Naive thymus-derived CD4-positive, alpha-beta T cell (primary cell): ENCODE measurements around the gene SHISA3. TPM values are rescaled to one million over a fixed set of nuclear protein-coding genes. Genes with fewer than 3 reads are reported as not detected.

Experiments used
- ATAC-seq: fragments of 150-1000 bp; cut with Tn5 transposase; 2 replicates; pipeline ENCODE4 v1.10.0; 2021; ENCODE audit warnings: mild to moderate bottlenecking, moderate library complexity
- CTCF ChIA-PET: fragments of 350-600 bp; sonication (Branson Sonifier 250); formaldehyde crosslinking; loops from one replicate; lab custom pipeline; 2021; ENCODE audit warnings: antibody characterized with exemption; lab: Charles Lee
- POLR2A ChIA-PET: fragments of 350-600 bp; sonication (Branson Sonifier 250); formaldehyde crosslinking; loops from one replicate; lab custom pipeline; 2021; ENCODE audit warnings: antibody characterized with exemption, inconsistent platforms; lab: Charles Lee
- DNase-seq, 9 donors: peaks; one replicate each; pipeline versions ENCODE4 v3.0.0 to v3.0.0-alpha.2; 2020 to 2022; ENCODE audit warnings: mixed read lengths in 1 of 9
- H3K27ac ChIP-seq: one replicate; pipeline ENCODE4 v1.7.0; 2013; ENCODE audit warnings: mild to moderate bottlenecking, low read depth, low read length, moderate library complexity
- H3K27me3 ChIP-seq, 2 donors: one replicate each; pipeline ENCODE4 v1.7.0; 2013; ENCODE audit warnings: low read length in 2 of 2, mild to moderate bottlenecking in 2 of 2, moderate library complexity in 2 of 2; ENCODE audit not compliant: control insufficient read depth in 2 of 2, insufficient read depth in 2 of 2
- H3K36me3 ChIP-seq, 3 experiments: 1 replicate in 2 of 3; 2 replicates in 1 of 3; pipeline ENCODE4 v1.7.0; 2013; ENCODE audit warnings: low read length in 3 of 3, mild to moderate bottlenecking in 3 of 3, moderate library complexity in 1 of 3; ENCODE audit not compliant: insufficient read depth in 3 of 3, control insufficient read depth in 2 of 3
- H3K4me1 ChIP-seq, 2 donors: one replicate each; pipeline ENCODE4 v1.7.0; 2013; ENCODE audit warnings: low read length in 2 of 2, mild to moderate bottlenecking in 2 of 2, moderate library complexity in 1 of 2; ENCODE audit not compliant: control insufficient read depth in 2 of 2, insufficient read depth in 2 of 2
- H3K4me3 ChIP-seq: 2 replicates; pipeline ENCODE4 v1.7.0; 2013; ENCODE audit warnings: mild to moderate bottlenecking, low read length
- H3K9me3 ChIP-seq, 3 experiments: 1 replicate in 2 of 3; 2 replicates in 1 of 3; pipeline ENCODE4 v1.7.0; 2013; ENCODE audit warnings: low read length in 3 of 3; ENCODE audit not compliant: control insufficient read depth in 2 of 3
- H3K27ac Mint-ChIP-seq, 9 donors: one replicate each; pipeline ENCODE4 v1.8.0; 2020 to 2022; ENCODE audit warnings: mixed read lengths in 9 of 9, mild to moderate bottlenecking in 8 of 9, moderate library complexity in 5 of 9, inconsistent platforms in 2 of 9
- H3K27me3 Mint-ChIP-seq, 5 donors: one replicate each; pipeline ENCODE4 v1.8.0; 2021 to 2022; ENCODE audit warnings: mixed read lengths in 5 of 5, mild to moderate bottlenecking in 1 of 5
- H3K36me3 Mint-ChIP-seq, 5 donors: one replicate each; pipeline ENCODE4 v1.8.0; 2020 to 2022; ENCODE audit warnings: mixed read lengths in 5 of 5, mild to moderate bottlenecking in 3 of 5, inconsistent platforms in 1 of 5
- H3K4me1 Mint-ChIP-seq, 7 donors: one replicate each; pipeline ENCODE4 v1.8.0; 2020 to 2022; ENCODE audit warnings: mixed read lengths in 7 of 7, mild to moderate bottlenecking in 3 of 7, inconsistent platforms in 1 of 7
- H3K4me3 Mint-ChIP-seq, 10 donors: one replicate each; pipeline ENCODE4 v1.8.0; 2020 to 2022; ENCODE audit warnings: mild to moderate bottlenecking in 10 of 10, mixed read lengths in 10 of 10, moderate library complexity in 6 of 10, inconsistent platforms in 2 of 10
- H3K9me3 Mint-ChIP-seq, 11 donors: one replicate each; pipeline ENCODE4 v1.8.0; 2020 to 2022; ENCODE audit warnings: mixed read lengths in 11 of 11, mild to moderate bottlenecking in 4 of 11, inconsistent platforms in 1 of 11, moderate library complexity in 1 of 11
- intact Hi-C, 2 donors: fragments of 100-400 bp; cut with micrococcal nuclease; formaldehyde crosslinking; loops; one replicate each; pipeline ENCODE4 v1.15.1; 2023
- polyA plus RNA-seq, 2 donors: library from polyadenylated mRNA; unstranded; fragments of 300-500 nt; fragmentation: Illumina TruSeq; gene quantifications; one replicate each; pipeline ENCODE4 v1.2.3, GENCODE V29; 2021
- total RNA-seq, 6 experiments: library from RNA in 5 of 6; stranded (reverse) in 5 of 6; gene quantifications; 1 replicate in 5 of 6; 2 replicates in 1 of 6; pipeline ENCODE4 v1.2.3 and lab custom pipeline; 2021 to 2026

Gene SHISA3
- total and polyA plus RNA-seq, 7 experiments from 2014 or later = 0.36 TPM; not detected in 6

DNA sequence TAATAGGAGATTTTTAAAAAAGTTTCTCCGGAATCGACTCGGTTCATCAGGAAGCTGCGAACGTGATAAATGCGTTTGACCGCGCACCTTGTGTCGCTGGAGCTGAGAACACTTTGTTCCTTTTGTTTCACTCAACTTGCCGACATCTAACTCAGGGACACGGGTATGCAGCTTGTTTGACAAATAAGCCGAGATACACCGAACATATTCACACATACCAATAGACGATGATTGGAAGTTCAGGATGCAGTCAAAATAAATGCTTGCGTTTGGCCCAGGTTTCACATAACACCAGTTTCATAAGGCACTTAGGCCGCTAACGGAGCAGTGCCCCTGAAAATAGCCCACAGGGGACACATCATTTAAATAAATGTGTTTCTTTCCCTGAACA, 932 bp upstream of the SHISA3 start:
- Mint-ChIP-seq H3K27ac (no peak overlapping the region), H3K36me3 (peaks cover 0 to 1% (median 0%) of the 10 kb centered on the region in 5 donors), H3K4me3 (peak overlapping the region; percentile 74 to 89 (median 86)), H3K4me1 (peaks cover 9 to 36% (median 29%) of the 10 kb centered on the region in 7 donors), H3K27me3 (peaks cover 46 to 69% (median 54%) of the 10 kb centered on the region in 5 donors), H3K9me3 (no peaks in the 10 kb centered on the region)
- ChIA-PET CTCF (no interaction called here), POLR2A (no interaction called here)
- Histone ChIP-seq H3K27ac (no peak overlapping the region), H3K9me3 (no peaks in the 10 kb centered on the region), H3K27me3 (peaks cover 3 to 4% of the 10 kb centered on the region in 2 donors), H3K4me3 (peak overlapping the region; percentile 43), H3K4me1 (no peaks in the 10 kb centered on the region), H3K36me3 (no peaks in the 10 kb centered on the region)
- intact Hi-C loops = loop anchor here in 1 of 2 donors (5.0 to 10.0 kb wide), 2 partner anchors 512 to 649 kb away; partner anchors contain the start of gene PHOX2B
- DNase-seq (no peak), ATAC-seq (no peak)

DNA sequence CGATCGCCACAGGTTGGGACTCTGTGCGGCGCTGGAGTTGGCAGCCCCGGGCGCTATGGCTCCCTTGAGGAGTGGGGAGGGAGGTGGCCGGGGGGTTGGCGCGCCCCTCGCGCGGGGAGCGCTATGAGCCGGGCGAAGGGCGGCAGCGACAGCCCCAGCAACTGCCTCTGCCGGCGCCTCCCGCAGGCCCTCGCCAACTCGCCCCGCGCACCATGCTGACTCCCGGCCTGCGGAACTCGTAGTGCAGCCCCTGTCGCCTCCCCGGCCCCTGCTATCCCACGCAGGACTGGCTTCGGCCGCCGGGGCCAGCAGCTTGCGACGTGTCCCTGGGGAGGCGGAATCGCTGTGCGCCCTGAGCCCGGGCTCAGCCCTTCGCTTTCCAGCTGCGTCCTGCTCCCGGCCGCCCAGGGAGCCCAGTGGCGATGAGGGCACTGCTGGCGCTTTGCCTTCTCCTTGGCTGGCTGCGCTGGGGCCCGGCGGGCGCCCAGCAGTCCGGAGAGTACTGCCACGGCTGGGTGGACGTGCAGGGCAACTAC, 415 bp downstream of the SHISA3 start:
- Histone ChIP-seq H3K4me3 (peak overlapping the region; percentile 43), H3K27ac (no peak overlapping the region), H3K9me3 (no peaks in the 10 kb centered on the region), H3K4me1 (no peaks in the 10 kb centered on the region), H3K36me3 (no peaks in the 10 kb centered on the region), H3K27me3 (peaks cover 3 to 4% of the 10 kb centered on the region in 2 donors)
- Mint-ChIP-seq H3K36me3 (peaks cover 0 to 1% (median 0%) of the 10 kb centered on the region in 5 donors), H3K27ac (no peak overlapping the region), H3K9me3 (no peaks in the 10 kb centered on the region), H3K27me3 (peaks cover 49 to 71% (median 58%) of the 10 kb centered on the region in 5 donors), H3K4me1 (peaks cover 9 to 36% (median 29%) of the 10 kb centered on the region in 7 donors), H3K4me3 (peak overlapping the region in 9 of 10 donors; percentile 62 to 88 (median 79))
- DNase-seq = peak in 1 of 9 donors; percentile 34
- intact Hi-C loops = loop anchor here in 1 of 2 donors (5.0 to 10.0 kb wide), 2 partner anchors 513 to 650 kb away; partner anchors contain the start of gene PHOX2B
- ChIA-PET CTCF (no interaction called here), POLR2A (no interaction called here)
- peak; percentile 33 for ATAC-seq

DNA sequence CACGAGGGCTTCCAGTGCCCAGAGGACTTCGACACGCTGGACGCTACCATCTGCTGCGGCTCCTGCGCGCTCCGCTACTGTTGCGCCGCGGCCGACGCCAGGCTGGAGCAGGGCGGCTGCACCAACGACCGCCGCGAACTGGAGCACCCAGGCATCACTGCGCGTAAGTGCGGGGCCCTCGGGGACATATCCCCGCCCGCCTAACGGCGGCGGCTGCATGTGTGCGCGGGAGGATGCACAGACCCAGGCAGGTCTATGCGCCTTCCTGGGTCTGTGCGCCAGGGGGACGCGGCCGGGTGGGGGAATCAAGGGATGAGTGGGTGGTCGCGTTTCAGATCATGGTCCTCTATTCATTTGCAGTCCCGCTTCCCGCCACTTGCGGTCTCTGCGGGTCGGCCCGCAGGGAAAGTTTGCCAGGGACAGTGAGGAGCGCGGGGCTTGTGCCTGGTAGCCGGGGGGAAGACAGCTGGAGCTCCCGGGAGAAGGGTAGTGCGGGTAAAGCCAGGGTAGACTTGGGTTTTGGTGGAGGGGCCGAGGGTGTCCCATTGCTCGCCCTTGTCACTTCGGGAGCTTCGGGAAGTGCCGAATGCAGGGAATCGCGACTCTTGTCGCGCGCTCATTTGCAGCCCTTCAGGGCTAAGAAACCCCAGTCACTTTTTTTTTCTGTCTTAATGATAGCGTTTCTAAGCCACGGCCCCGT, 1.0 kb downstream of the SHISA3 start:
- no peaks in the 10 kb centered on the region for H3K4me1 ChIP-seq
- H3K36me3 ChIP-seq = no peaks in the 10 kb centered on the region
- no peak overlapping the region for H3K4me3 ChIP-seq
- CTCF ChIA-PET = no interaction called here
- no peaks in the 10 kb centered on the region for H3K9me3 Mint-ChIP-seq
- no peaks in the 10 kb centered on the region for H3K9me3 ChIP-seq
- peaks cover 0 to 1% (median 0%) of the 10 kb centered on the region in 5 donors for H3K36me3 Mint-ChIP-seq
- peak; percentile 36 for ATAC-seq
- POLR2A ChIA-PET = no interaction called here
- peaks cover 49 to 76% (median 62%) of the 10 kb centered on the region in 5 donors for H3K27me3 Mint-ChIP-seq
- peak in 1 of 9 donors; percentile 38 for DNase-seq
- H3K27ac ChIP-seq = no peak overlapping the region
- H3K27me3 ChIP-seq = peaks cover 3 to 4% of the 10 kb centered on the region in 2 donors
- H3K4me3 Mint-ChIP-seq = peak overlapping the region; percentile 29 to 88 (median 69)
- no peak overlapping the region for H3K27ac Mint-ChIP-seq
- intact Hi-C loops = loop anchor here in 1 of 2 donors (5.0 to 10.0 kb wide), 2 partner anchors 514 to 651 kb away; partner anchors contain the start of gene PHOX2B
- H3K4me1 Mint-ChIP-seq = peaks cover 9 to 36% (median 29%) of the 10 kb centered on the region in 7 donors

DNA sequence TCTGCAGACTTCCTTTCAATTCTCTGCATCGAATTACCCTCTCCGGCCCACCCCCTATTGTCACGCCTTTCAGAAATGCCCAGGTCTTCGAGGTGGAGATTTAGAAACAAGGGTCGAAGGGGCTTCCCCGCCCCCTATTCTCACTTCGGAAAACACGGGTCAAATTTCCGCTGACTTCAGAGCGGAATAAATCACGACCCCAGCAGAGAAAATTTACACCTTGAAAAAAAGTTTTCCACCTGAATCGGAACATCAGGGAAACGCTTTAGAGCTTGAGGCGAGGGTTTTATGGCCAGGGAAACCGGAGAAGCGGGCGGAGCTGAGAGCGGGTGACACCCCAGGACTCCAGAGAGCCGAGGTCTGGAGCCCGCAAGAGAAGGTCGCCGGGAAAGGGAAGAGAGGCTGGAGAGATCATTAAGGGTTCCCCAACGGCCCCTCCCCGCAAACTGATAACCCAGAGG, 1.6 kb downstream of the SHISA3 start:
- H3K36me3 ChIP-seq = no peaks in the 10 kb centered on the region
- POLR2A ChIA-PET = no interaction called here
- H3K27me3 ChIP-seq = peaks cover 3 to 4% of the 10 kb centered on the region in 2 donors
- no peak overlapping the region for H3K27ac Mint-ChIP-seq
- H3K9me3 Mint-ChIP-seq = no peaks in the 10 kb centered on the region
- H3K9me3 ChIP-seq = no peaks in the 10 kb centered on the region
- intact Hi-C loops = loop anchor here in 1 of 2 donors (5.0 to 10.0 kb wide), 2 partner anchors 514 to 652 kb away; partner anchors contain the start of gene PHOX2B
- CTCF ChIA-PET = no interaction called here
- peaks cover 49 to 77% (median 59%) of the 10 kb centered on the region in 5 donors for H3K27me3 Mint-ChIP-seq
- no peak for DNase-seq
- H3K4me1 ChIP-seq = no peaks in the 10 kb centered on the region
- no peak overlapping the region for H3K4me3 ChIP-seq
- H3K4me1 Mint-ChIP-seq = peaks cover 9 to 36% (median 29%) of the 10 kb centered on the region in 7 donors
- H3K4me3 Mint-ChIP-seq = peak overlapping the region; percentile 29 to 88 (median 69)
- no peak overlapping the region for H3K27ac ChIP-seq
- H3K36me3 Mint-ChIP-seq = peaks cover 0 to 1% (median 0%) of the 10 kb centered on the region in 5 donors
- ATAC-seq = no peak

DNA sequence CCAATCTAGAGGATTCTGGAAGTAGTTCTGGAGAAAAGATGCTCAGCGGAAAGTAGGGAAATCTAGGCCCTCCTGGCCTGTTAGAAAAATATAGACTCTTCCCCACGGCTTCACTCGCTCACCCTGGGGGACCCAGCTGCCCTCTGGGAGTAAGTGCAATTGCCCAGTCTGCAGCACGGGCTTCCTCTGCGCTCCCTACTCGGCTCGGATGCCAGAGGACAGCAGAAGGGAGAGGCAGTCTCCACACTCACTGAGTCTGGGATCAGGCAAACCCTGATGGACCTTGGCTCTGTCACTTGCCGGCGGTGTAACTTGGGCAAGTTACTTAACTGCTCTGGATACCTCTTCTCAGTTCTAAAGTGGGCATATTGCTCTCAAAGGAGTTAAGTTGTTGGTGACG, 2.1 kb downstream of the SHISA3 start:
- Mint-ChIP-seq H3K27me3 (peaks cover 49 to 77% (median 59%) of the 10 kb centered on the region in 5 donors), H3K36me3 (peaks cover 0 to 1% (median 0%) of the 10 kb centered on the region in 5 donors), H3K4me1 (peaks cover 9 to 36% (median 29%) of the 10 kb centered on the region in 7 donors), H3K4me3 (peak overlapping the region in 8 of 10 donors; percentile 0 to 88 (median 68)), H3K27ac (no peak overlapping the region), H3K9me3 (no peaks in the 10 kb centered on the region)
- DNase-seq (no peak), ATAC-seq (no peak)
- H3K4me1 ChIP-seq = no peaks in the 10 kb centered on the region
- intact Hi-C loops = loop anchor here in 1 of 2 donors (5.0 to 10.0 kb wide), 2 partner anchors 515 to 652 kb away; partner anchors contain the start of gene PHOX2B
- H3K36me3 ChIP-seq = no peaks in the 10 kb centered on the region
- no peak overlapping the region for H3K4me3 ChIP-seq
- peaks cover 3 to 4% of the 10 kb centered on the region in 2 donors for H3K27me3 ChIP-seq
- ChIA-PET CTCF (no interaction called here), POLR2A (no interaction called here)
- H3K9me3 ChIP-seq = no peaks in the 10 kb centered on the region
- no peak overlapping the region for H3K27ac ChIP-seq

DNA sequence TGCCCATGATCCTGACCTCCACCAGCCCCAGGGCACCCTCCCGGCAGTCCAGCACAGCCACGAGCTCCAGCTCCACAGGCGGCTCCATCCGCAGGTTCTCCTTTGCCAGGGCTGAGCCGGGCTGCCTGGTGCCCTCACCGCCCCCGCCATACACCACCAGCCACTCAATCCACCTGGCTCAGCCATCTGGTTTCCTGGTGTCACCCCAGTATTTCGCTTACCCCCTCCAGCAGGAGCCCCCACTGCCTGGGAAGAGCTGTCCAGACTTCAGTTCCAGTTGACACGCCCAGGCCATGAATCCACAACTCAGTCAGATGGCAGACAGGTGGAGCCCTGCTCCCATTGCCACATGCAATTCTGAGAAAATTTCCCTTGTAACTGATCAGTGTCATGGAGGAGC, 3.9 kb downstream of the SHISA3 start:
- H3K4me1 ChIP-seq = no peaks in the 10 kb centered on the region
- no peak for DNase-seq
- H3K27ac ChIP-seq = no peak overlapping the region
- Mint-ChIP-seq H3K4me3 (no peak overlapping the region), H3K27ac (peak overlapping the region in 1 of 9 donors; percentile 9), H3K36me3 (peaks cover 1 to 14% (median 4%) of the 10 kb centered on the region in 5 donors), H3K9me3 (no peaks in the 10 kb centered on the region), H3K27me3 (peaks cover 39 to 63% (median 42%) of the 10 kb centered on the region in 5 donors), H3K4me1 (peaks cover 9 to 35% (median 28%) of the 10 kb centered on the region in 7 donors)
- no peaks in the 10 kb centered on the region for H3K9me3 ChIP-seq
- H3K4me3 ChIP-seq = no peak overlapping the region
- CTCF ChIA-PET = no interaction called here
- no peaks in the 10 kb centered on the region for H3K36me3 ChIP-seq
- ATAC-seq = no peak
- H3K27me3 ChIP-seq = peaks cover 3 to 4% of the 10 kb centered on the region in 2 donors
- POLR2A ChIA-PET = no interaction called here
- intact Hi-C loops = no loop called here
